Ureter (tissue), 1 donor: ENCODE measurements around the gene GAL3ST2. TPM values are rescaled to one million over a fixed set of nuclear protein-coding genes. Genes with fewer than 3 reads are reported as not detected.
A peak's percentile ranks its signal among the peaks of the same experiment; 100 is the strongest.
"Not testable (repeated sequence)": the region's sequence is repeated elsewhere in the genome, so short reads cannot be mapped to it uniquely, and the experiment has no call there.

Source experiments
- DNase-seq: peaks from one replicate; pipeline ENCODE4 v3.0.0-alpha.2; 2020; ENCODE audit warnings: low spot score
- total RNA-seq: library from RNA; stranded (reverse); gene quantifications from one replicate; pipeline ENCODE4 v1.2.4, GENCODE V29; 2023
- donor health status: DM: yes; HTN: yes; CAD: no.

The GAL3ST2 gene
- total RNA-seq, 1 donor from 2014 or later: 0.47 TPM

- DNase-seq: no peak
These were observed 32.2 kb downstream of the GAL3ST2 start, which contains the start of gene NEU4 for GRCh38 chr2:241808721-241809382. NEU4 (plus strand) TSS chr2:241809193; CDS start chr2:241814485, 5,292 bp downstream.

GRCh38 chr2:241809383-241810306 is 33.0 kb downstream of the GAL3ST2 start:
- no peak for DNase-seq

GRCh38 chr2:241810307-241811200 is 33.9 kb downstream of the GAL3ST2 start:
- DNase-seq: no peak

- no peak for DNase-seq
These were observed 34.8 kb downstream of the GAL3ST2 start for GRCh38 chr2:241811201-241811951.

GRCh38 chr2:241811952-241812729 is 35.5 kb downstream of the GAL3ST2 start:
- no peak for DNase-seq

GRCh38 chr2:241812730-241813643 is 36.4 kb downstream of the GAL3ST2 start:
- peak; percentile 42 for DNase-seq

- no peak for DNase-seq
These were observed 37.2 kb downstream of the GAL3ST2 start for GRCh38 chr2:241813644-241814392.

- no peak for DNase-seq
These were observed 37.7 kb downstream of the GAL3ST2 start for GRCh38 chr2:241814393-241814642.

GRCh38 chr2:241814643-241815476 is 38.2 kb downstream of the GAL3ST2 start:
- peak; percentile 37 for DNase-seq

- peak; percentile 39 for DNase-seq
These were observed 39.1 kb downstream of the GAL3ST2 start for GRCh38 chr2:241815477-241816430.

GRCh38 chr2:241816431-241817121 is 40.0 kb downstream of the GAL3ST2 start:
- DNase-seq: peak; percentile 41

- peak; percentile 41 for DNase-seq
These were observed 40.7 kb downstream of the GAL3ST2 start for GRCh38 chr2:241817126-241817820.

GRCh38 chr2:241817821-241818215 is 41.2 kb downstream of the GAL3ST2 start:
- DNase-seq: not testable (repeated sequence)

- peak; percentile 37 for DNase-seq
These were observed 41.8 kb downstream of the GAL3ST2 start for GRCh38 chr2:241818229-241818942.

GRCh38 chr2:241818943-241819270 is 42.3 kb downstream of the GAL3ST2 start:
- peak; percentile 31 for DNase-seq
